ENCODE measurements around the gene GAS2. TPM values are rescaled to one million over a fixed set of nuclear protein-coding genes. Genes with fewer than 3 reads are reported as not detected.

The GAS2 gene
- total and polyA plus RNA-seq, 9 of the 15 experiments (the other 6 are each of a cell fraction or from before 2014, with no cell fraction given): 0.77 to 1.9 (median 1.1) TPM

GRCh38 chr11:22785251-22785650 lies 118.8 kb downstream of the GAS2 start (continued):
- TF ChIP-seq PTTG1 (tag; IDR thresholded peaks at IDR 0.05; ENCODE audit: low read depth) (no peak), CLOCK (CRISPR knock-in tag; IDR thresholded peaks at IDR 0.05; ENCODE audit: borderline replicate concordance) (no peak), SETDB1 (IDR thresholded peaks at IDR 0.05; ENCODE audit: low read length) (no peak)

- Histone ChIP-seq H3K27ac (ENCODE audit: extremely low read depth, low read depth, low read length) (no peak overlapping the region), H3K4me2 (ENCODE audit: insufficient read depth, low read length) (no peak overlapping the region)
- 29% methylated on average over 3 of the region's 3 CpGs for WGBS (ENCODE audit: insufficient coverage, low coverage, missing lambda C conversion rate)
- TF ChIP-seq CREB5 (CRISPR knock-in tag; IDR thresholded peaks at IDR 0.05): no peak
- TF ChIP-seq PCBP2 (IDR thresholded peaks at IDR 0.05; ENCODE audit: low read depth, low read length, poor library complexity, severe bottlenecking): no peak
- no peak for TF ChIP-seq ZNF263 (CRISPR knock-in tag; IDR thresholded peaks at IDR 0.05; ENCODE audit: borderline replicate concordance)
- no peak for TF ChIP-seq MED1 (CRISPR knock-in tag; IDR thresholded peaks at IDR 0.05; ENCODE audit: borderline replicate concordance)
- no peak for TF ChIP-seq ZNF696 (CRISPR knock-in tag; conservative IDR thresholded peaks at IDR 0.05)
- no peak for TF ChIP-seq SRSF9 (IDR thresholded peaks at IDR 0.05; ENCODE audit: borderline replicate concordance, low read depth, low read length)
- TF ChIP-seq ZNF445 (CRISPR knock-in tag; IDR thresholded peaks at IDR 0.05; ENCODE audit: low read depth): no peak
- no peak for TF ChIP-seq SMARCA5 (IDR thresholded peaks at IDR 0.05)
- TF ChIP-seq ATF2 (CRISPR knock-in tag; IDR thresholded peaks at IDR 0.05): no peak
- TF ChIP-seq JUND (IDR thresholded peaks at IDR 0.05; ENCODE audit: borderline replicate concordance, low read depth, low read length): no peak
- TF ChIP-seq JUND (tag; IDR thresholded peaks at IDR 0.05; ENCODE audit: borderline replicate concordance, low read depth, low read length): no peak
- TF ChIP-seq SLC30A9 (CRISPR knock-in tag; IDR thresholded peaks at IDR 0.05): no peak
- no peak for TF ChIP-seq ETV5 (CRISPR knock-in tag; IDR thresholded peaks at IDR 0.05; ENCODE audit: low read depth)
- TF ChIP-seq DNMT1 (IDR thresholded peaks at IDR 0.05): no peak
- TF ChIP-seq ZNF830 (CRISPR knock-in tag; IDR thresholded peaks at IDR 0.05): no peak
Measured at GRCh38 chr11:22786475-22786874, 120.1 kb downstream of the GAS2 start.

More at GRCh38 chr11:22786475-22786874, 120.1 kb downstream of the GAS2 start:
- POLR2A ChIA-PET: no interaction called here
- Histone ChIP-seq H3K4me3 (no peak overlapping the region), H3K9me3 (replicated peaks; ENCODE audit: control insufficient read depth, insufficient read depth, low read depth, low read length) (no peaks in the 10 kb centered on the region), H2AFZ (ENCODE audit: low read depth, low read length) (no peak overlapping the region), H3K9me1 (ENCODE audit: control insufficient read depth, insufficient read depth, low read length) (no peaks in the 10 kb centered on the region), H3K36me3 (ENCODE audit: control insufficient read depth, insufficient read depth, low read length) (no peaks in the 10 kb centered on the region), H3K4me1 (replicated peaks in 1 of 2; ENCODE audit: control insufficient read depth in 2 of 2, insufficient read depth in 2 of 2, low read length in 2 of 2) (no peaks in the 10 kb centered on the region; a peak in 1 of 5 replicates), H4K20me1 (replicated peaks; ENCODE audit: control insufficient read depth, insufficient read depth, low read length) (no peaks in the 10 kb centered on the region), H3K9ac (ENCODE audit: insufficient read depth in 1 of 2, low read depth in 2 of 2, low read length in 2 of 2) (no peak overlapping the region), H3K79me2 (ENCODE audit: control insufficient read depth, insufficient read depth, low read length) (no peaks in the 10 kb centered on the region), H3K27me3 (ENCODE audit: control insufficient read depth in 2 of 2, insufficient read depth in 2 of 2, low read length in 2 of 2) (no peaks in the 10 kb centered on the region)
- ATAC-seq (no peak), DNase-seq (ENCODE audit: extremely low read depth in 1 of 4, low spot score in 3 of 4) (no peak), FAIRE-seq (no peak)
- intact Hi-C loops (cut with micrococcal nuclease): loop anchor here (10.0 kb wide), 1 partner anchor 532 kb away; no protein-coding TSS in a partner anchor
- in situ Hi-C loops (cut with MboI): no loop called here
- BruUV-seq (replicated peaks): no TSS peak
- CTCF ChIA-PET (ENCODE audit: low intra/inter-chr PET ratio): interaction anchor here (2.7 kb wide), 1 partner anchor 452 kb away, joined by 16 read pairs; no protein-coding TSS in a partner anchor

Data from K562 (cell line).